Natural killer cell (primary cell): ENCODE results near the gene BLOC1S5. TPM values are rescaled to one million over a fixed set of nuclear protein-coding genes. Genes with fewer than 3 reads are reported as not detected.

Experiments used
- ATAC-seq, 3 donors: fragments of 150-1000 bp in 2 of 3; fragments of 200-7000 bp in 1 of 3; cut with Tn5 transposase; 1 replicate in 1 of 3; 2 replicates in 2 of 3; pipeline ENCODE4 v1.10.0; 2021; ENCODE audit warnings: mild to moderate bottlenecking in 2 of 3, moderate library complexity in 2 of 3
- DNase-seq, 2 donors: peaks; one replicate each; pipeline versions ENCODE4 v3.0.0 to v3.0.0-alpha.2; 2013 to 2021; ENCODE audit warnings: mixed read lengths in 1 of 2
- H3K27ac ChIP-seq: one replicate; pipeline ENCODE4 v1.5.1; 2013; ENCODE audit warnings: mild to moderate bottlenecking, low read length
- H3K27me3 ChIP-seq: one replicate; pipeline ENCODE4 v1.6.1; 2013; ENCODE audit warnings: low read length; ENCODE audit not compliant: control insufficient read depth, insufficient read depth
- H3K36me3 ChIP-seq: one replicate; pipeline ENCODE4 v1.6.1; 2013; ENCODE audit warnings: low read length; ENCODE audit not compliant: control insufficient read depth, insufficient read depth
- H3K4me1 ChIP-seq: one replicate; pipeline ENCODE4 v1.6.1; 2013; ENCODE audit warnings: low read length; ENCODE audit not compliant: control insufficient read depth, insufficient read depth
- H3K4me3 ChIP-seq: one replicate; pipeline ENCODE4 v1.5.1; 2013; ENCODE audit warnings: low read length
- H3K9me3 ChIP-seq: one replicate; pipeline ENCODE4 v1.6.1; 2013; ENCODE audit warnings: low read length; ENCODE audit not compliant: control insufficient read depth, insufficient read depth
- H3K27ac Mint-ChIP-seq, 2 donors: one replicate each; pipeline ENCODE4 v1.8.0; 2022; ENCODE audit warnings: mild to moderate bottlenecking in 2 of 2, mixed read lengths in 2 of 2, moderate library complexity in 1 of 2
- H3K27me3 Mint-ChIP-seq, 2 donors: one replicate each; pipeline ENCODE4 v1.8.0; 2022; ENCODE audit warnings: low read depth in 2 of 2, mixed read lengths in 2 of 2
- H3K36me3 Mint-ChIP-seq: one replicate; pipeline ENCODE4 v1.8.0; 2022; ENCODE audit warnings: mixed read lengths
- H3K4me1 Mint-ChIP-seq, 2 donors: one replicate each; pipeline ENCODE4 v1.8.0; 2022; ENCODE audit warnings: mixed read lengths in 2 of 2
- H3K4me3 Mint-ChIP-seq: one replicate; pipeline ENCODE4 v1.8.0; 2022; ENCODE audit warnings: mild to moderate bottlenecking, moderate library complexity, mixed read lengths
- H3K9me3 Mint-ChIP-seq, 2 donors: one replicate each; pipeline ENCODE4 v1.8.0; 2022; ENCODE audit warnings: mixed read lengths in 2 of 2
- WGBS: methylation state at CpG from one replicate; pipeline ENCODE4 v1.1.7; 2013; ENCODE audit warnings: missing lambda C conversion rate; ENCODE audit not compliant: insufficient coverage; 5-methylcytosine and 5-hydroxymethylcytosine counted together
- intact Hi-C: fragments of 100-400 bp; cut with micrococcal nuclease; formaldehyde crosslinking; loops from one replicate; pipeline ENCODE4 v1.14.2; 2022
- total RNA-seq, 4 donors: library from RNA; stranded (reverse); fragments of 120-200 nt in 1 of 4; gene quantifications; one replicate each; pipeline versions ENCODE4 v1.2.3 to v1.2.4, GENCODE V29; 2013 to 2022
- TF ChIP-seq, protein P1 (sequence below): fragments of 200-600 bp; IDR thresholded peaks from one replicate; pipeline ENCODE4 v1.8.0; 2022; ENCODE audit warnings: antibody characterized with exemption

The BLOC1S5 gene
- total RNA-seq, 3 donors from 2014 or later (not counting 1 experiment from before 2014, with no cell fraction given) = 11.2 to 15.9 (median 15.4) TPM

DNA sequence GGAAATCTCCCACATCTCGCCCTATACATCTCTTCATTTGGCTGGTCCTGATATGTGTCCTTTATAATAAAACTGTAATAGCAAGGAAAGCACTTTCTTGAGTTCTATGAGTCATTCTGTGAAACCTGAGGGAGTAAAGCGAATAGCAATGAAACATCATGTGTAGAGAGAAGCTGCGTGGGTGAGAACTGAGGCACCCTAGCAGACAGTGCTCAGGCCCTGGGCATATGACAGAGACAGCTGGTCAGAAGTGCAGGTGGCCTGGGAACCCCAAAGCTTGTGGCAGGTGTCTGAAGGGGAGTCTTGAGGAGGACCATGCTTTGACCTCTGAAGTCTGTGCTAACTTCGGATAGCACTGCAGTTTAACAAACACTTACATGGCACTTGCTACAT lies 1.3 kb upstream of the BLOC1S5 start:
- ATAC-seq (no peak), DNase-seq (peak in 1 of 2 donors; percentile 4)
- peaks cover 7 to 21% of the 10 kb centered on the region in 2 donors for H3K4me1 Mint-ChIP-seq
- Histone ChIP-seq H3K9me3 (no peaks in the 10 kb centered on the region), H3K27me3 (no peaks in the 10 kb centered on the region), H3K27ac (no peak overlapping the region), H3K4me1 (peaks cover 7% of the 10 kb centered on the region), H3K36me3 (peaks cover 8% of the 10 kb centered on the region), H3K4me3 (no peak overlapping the region)
- peak overlapping the region; percentile 92 to 98 for H3K27ac Mint-ChIP-seq
- TF ChIP-seq, protein P1, sequence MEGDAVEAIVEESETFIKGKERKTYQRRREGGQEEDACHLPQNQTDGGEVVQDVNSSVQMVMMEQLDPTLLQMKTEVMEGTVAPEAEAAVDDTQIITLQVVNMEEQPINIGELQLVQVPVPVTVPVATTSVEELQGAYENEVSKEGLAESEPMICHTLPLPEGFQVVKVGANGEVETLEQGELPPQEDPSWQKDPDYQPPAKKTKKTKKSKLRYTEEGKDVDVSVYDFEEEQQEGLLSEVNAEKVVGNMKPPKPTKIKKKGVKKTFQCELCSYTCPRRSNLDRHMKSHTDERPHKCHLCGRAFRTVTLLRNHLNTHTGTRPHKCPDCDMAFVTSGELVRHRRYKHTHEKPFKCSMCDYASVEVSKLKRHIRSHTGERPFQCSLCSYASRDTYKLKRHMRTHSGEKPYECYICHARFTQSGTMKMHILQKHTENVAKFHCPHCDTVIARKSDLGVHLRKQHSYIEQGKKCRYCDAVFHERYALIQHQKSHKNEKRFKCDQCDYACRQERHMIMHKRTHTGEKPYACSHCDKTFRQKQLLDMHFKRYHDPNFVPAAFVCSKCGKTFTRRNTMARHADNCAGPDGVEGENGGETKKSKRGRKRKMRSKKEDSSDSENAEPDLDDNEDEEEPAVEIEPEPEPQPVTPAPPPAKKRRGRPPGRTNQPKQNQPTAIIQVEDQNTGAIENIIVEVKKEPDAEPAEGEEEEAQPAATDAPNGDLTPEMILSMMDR = no peak
- intact Hi-C loops = loop anchor here (2.0 kb wide), 1 partner anchor 753 kb away; the partner anchor contains the start of gene SSR1
- peaks cover 3 to 7% of the 10 kb centered on the region in 2 donors for H3K27me3 Mint-ChIP-seq
- H3K36me3 Mint-ChIP-seq = no peaks in the 10 kb centered on the region
- H3K4me3 Mint-ChIP-seq = no peak overlapping the region
- 78% methylated on average over 3 of the region's 4 CpGs for WGBS
- H3K9me3 Mint-ChIP-seq = no peaks in the 10 kb centered on the region

DNA sequence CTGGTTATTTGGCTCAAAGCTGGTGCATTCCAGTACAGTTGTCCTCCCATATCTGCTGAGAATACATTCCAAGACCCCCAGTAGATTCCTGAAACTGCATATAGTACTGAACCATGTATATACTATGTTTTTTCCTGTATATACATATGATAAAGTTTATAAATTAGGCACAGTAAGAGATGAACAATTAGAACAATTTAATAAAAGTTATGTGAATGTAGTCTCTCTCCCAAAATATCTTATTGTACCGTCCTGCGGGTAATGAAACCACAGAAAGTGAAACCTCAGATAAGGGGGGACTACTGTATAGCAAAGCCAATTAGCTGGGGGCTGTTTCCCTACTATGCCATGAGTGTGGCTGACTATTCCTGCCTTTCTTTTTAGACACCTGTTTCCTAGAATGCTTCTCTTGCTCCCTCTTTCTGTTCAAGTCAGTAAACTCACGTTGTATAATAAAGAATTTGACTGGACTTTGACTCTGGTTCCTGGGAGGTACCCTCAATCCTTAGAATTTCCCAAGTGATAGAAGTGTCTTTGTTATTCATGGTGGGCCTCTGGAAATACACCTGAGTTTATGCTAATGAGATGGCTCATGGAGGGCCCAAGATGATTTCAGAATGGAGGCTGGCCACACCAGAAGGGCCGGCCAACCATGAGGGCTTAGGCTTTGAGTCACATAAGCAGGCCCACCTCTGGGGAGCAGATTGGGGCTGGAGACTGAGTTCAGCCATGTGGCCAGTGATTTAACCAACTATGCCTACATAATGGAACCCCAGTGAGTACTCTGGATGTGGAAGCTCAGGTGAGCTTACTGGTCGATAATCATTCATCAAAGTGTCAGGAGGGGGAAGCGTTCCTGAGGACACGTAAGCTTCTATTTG lies 689 bp upstream of the BLOC1S5 start:
- ATAC-seq (no peak), DNase-seq (no peak)
- Histone ChIP-seq H3K4me3 (peak overlapping the region; percentile 81), H3K36me3 (peaks cover 11% of the 10 kb centered on the region), H3K9me3 (no peaks in the 10 kb centered on the region), H3K4me1 (peaks cover 7% of the 10 kb centered on the region), H3K27me3 (no peaks in the 10 kb centered on the region), H3K27ac (peak overlapping the region; percentile 88)
- WGBS = 66% methylated on average over 5 of the region's 7 CpGs
- H3K27ac Mint-ChIP-seq = peak overlapping the region; percentile 92 to 98
- intact Hi-C loops = loop anchor here (1.0 to 5.0 kb wide), 3 partner anchors 37 to 752 kb away; partner anchors contain the start of genes CAGE1, EEF1E1, RIOK1 and SSR1
- H3K27me3 Mint-ChIP-seq = peaks cover 3 to 7% of the 10 kb centered on the region in 2 donors
- H3K36me3 Mint-ChIP-seq = no peaks in the 10 kb centered on the region
- TF ChIP-seq, protein P1 = no peak
- no peaks in the 10 kb centered on the region for H3K9me3 Mint-ChIP-seq
- H3K4me1 Mint-ChIP-seq = peaks cover 7 to 25% of the 10 kb centered on the region in 2 donors
- H3K4me3 Mint-ChIP-seq = peak overlapping the region; percentile 95

DNA sequence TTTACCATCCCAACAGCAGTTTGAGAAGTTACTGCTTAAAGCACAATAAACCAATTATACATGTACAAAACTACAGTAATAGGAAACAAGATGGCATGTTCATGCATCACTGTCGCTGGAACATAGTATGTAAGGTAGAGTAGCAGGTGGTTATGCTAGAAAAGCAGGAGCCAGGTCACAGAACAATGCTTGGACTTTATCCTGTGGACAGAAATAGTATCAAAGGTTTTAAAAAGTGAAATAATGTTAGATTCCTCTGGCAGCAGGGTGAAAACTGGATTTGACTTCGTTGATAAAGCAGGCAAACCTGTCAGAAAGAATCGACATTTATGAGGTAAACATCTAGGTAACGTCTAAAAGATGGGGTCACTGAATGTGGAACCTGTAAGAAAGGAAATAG lies 2.5 kb downstream of the BLOC1S5 start:
- no peak overlapping the region for H3K4me3 Mint-ChIP-seq
- H3K27me3 Mint-ChIP-seq = no peaks in the 10 kb centered on the region
- TF ChIP-seq, protein P1 = no peak
- H3K4me1 ChIP-seq = peaks cover 7% of the 10 kb centered on the region
- H3K9me3 Mint-ChIP-seq = no peaks in the 10 kb centered on the region
- H3K27me3 ChIP-seq = no peaks in the 10 kb centered on the region
- H3K4me1 Mint-ChIP-seq = peaks cover 7 to 36% of the 10 kb centered on the region in 2 donors
- H3K4me3 ChIP-seq = no peak overlapping the region
- intact Hi-C loops = loop anchor here (5.0 kb wide), 1 partner anchor 674 kb away; the partner anchor contains the start of genes CAGE1 and RIOK1
- H3K36me3 ChIP-seq = peaks cover 24% of the 10 kb centered on the region
- ATAC-seq = no peak
- DNase-seq = no peak
- no peak overlapping the region for H3K27ac ChIP-seq
- WGBS = 97% methylated on average over 4 of the region's 4 CpGs
- H3K36me3 Mint-ChIP-seq = no peaks in the 10 kb centered on the region
- peak overlapping the region in 1 of 2 donors; percentile 92 for H3K27ac Mint-ChIP-seq
- H3K9me3 ChIP-seq = no peaks in the 10 kb centered on the region
